GM12878 (cell line): ENCODE data around the gene LRRC10B. TPM values are rescaled to one million over a fixed set of nuclear protein-coding genes. Genes with fewer than 3 reads are reported as not detected.

Experiments used
- ATAC-seq: fragments of 200-7000 bp; cut with Tn5 transposase; 3 replicates; pipeline ENCODE4 v1.9.1; 2020; ENCODE audit warnings: mild to moderate bottlenecking, moderate library complexity
- BruUV-seq: library from RNA; stranded (reverse); fragments of 400-500 nt; replicated peaks from 2 replicates; lab custom pipeline; 2021; lab: Mats Ljungman, UMichigan
- CTCF ChIA-PET: fragments of 300-600 bp; sonication (Branson Sonifier 250); formaldehyde crosslinking; extraction: SDS; loops from one replicate; lab custom pipeline; 2021; ENCODE audit warnings: inconsistent platforms; lab: Yijun Ruan, JAX
- POLR2A ChIA-PET: fragments of 350-600 bp; formaldehyde crosslinking; extraction: SDS; loops from one replicate; lab custom pipeline; 2021; ENCODE audit warnings: inconsistent platforms; lab: Charles Lee
- RAD21 ChIA-PET: fragments of 300-600 bp; sonication (Branson Sonifier 250); formaldehyde crosslinking; loops from one replicate; lab custom pipeline; 2023; ENCODE audit warnings: antibody characterized with exemption; ENCODE audit not compliant: unreplicated experiment; lab: Charles Lee
- SMC1A ChIA-PET: fragments of 300-600 bp; sonication (Branson Sonifier 250); formaldehyde crosslinking; loops from one replicate; lab custom pipeline; 2023; ENCODE audit not compliant: unreplicated experiment, uncharacterized antibody; lab: Charles Lee
- DNase-seq: peaks from one replicate; pipeline ENCODE4 v3.0.0-alpha.2; 2011; ENCODE audit warnings: low read depth, low spot score
- FAIRE-seq: peaks from 3 replicates; lab custom pipeline; 2011; peaks lifted over from hg19 to GRCh38; lab: Jason Lieb, UNC
- H2AFZ ChIP-seq: 2 replicates; pipeline ENCODE4 v1.6.0; 2011; ENCODE audit warnings: low read depth, low read length, control low read depth; ENCODE audit not compliant: control insufficient read depth
- H3K27ac ChIP-seq: 2 replicates; pipeline ENCODE4 v1.5.1; 2011; ENCODE audit warnings: control low read depth; ENCODE audit not compliant: control insufficient read depth, insufficient read depth
- H3K27me3 ChIP-seq, 2 experiments: replicated peaks in 1 of 2; 2 replicates each; pipeline versions ENCODE4 v1.6.0 to v1.6.1; 2011; ENCODE audit warnings: low read length in 1 of 2; ENCODE audit not compliant: control insufficient read depth in 2 of 2, insufficient read depth in 2 of 2
- H3K36me3 ChIP-seq, 2 experiments: 2 replicates each; pipeline ENCODE4 v1.5.1; 2011; ENCODE audit warnings: low read length in 1 of 2; ENCODE audit not compliant: control insufficient read depth in 2 of 2, insufficient read depth in 2 of 2
- H3K4me1 ChIP-seq: 2 replicates; pipeline ENCODE4 v1.6.1; 2011; ENCODE audit warnings: mild to moderate bottlenecking, low read length, moderate library complexity, mixed read lengths; ENCODE audit not compliant: control insufficient read depth, insufficient read depth
- H3K4me2 ChIP-seq: 2 replicates; pipeline ENCODE4 v1.6.0; 2011; ENCODE audit warnings: control low read depth; ENCODE audit not compliant: control insufficient read depth, insufficient read depth
- H3K4me3 ChIP-seq: fragments of 200-600 bp; sonication (generic); 2 replicates; pipeline ENCODE4 v1.5.1; 2016
- H3K79me2 ChIP-seq: 2 replicates; pipeline ENCODE4 v1.6.0; 2011; ENCODE audit warnings: low read length; ENCODE audit not compliant: control insufficient read depth, insufficient read depth
- H3K9ac ChIP-seq: 2 replicates; pipeline ENCODE4 v1.8.0; 2011; ENCODE audit warnings: low read length, control low read depth, mixed read lengths; ENCODE audit not compliant: control insufficient read depth, insufficient read depth
- H3K9me3 ChIP-seq: replicated peaks from 3 replicates; pipeline ENCODE4 v1.5.1; 2011; ENCODE audit warnings: mild to moderate bottlenecking, low read length; ENCODE audit not compliant: control insufficient read depth, insufficient read depth
- H4K20me1 ChIP-seq: 2 replicates; pipeline ENCODE4 v1.6.0; 2011; ENCODE audit not compliant: control insufficient read depth, insufficient read depth
- CBFB ChIP-seq: IDR thresholded peaks from 2 replicates; pipeline ENCODE4 v1.6.1; 2016; ENCODE audit warnings: antibody characterized with exemption, low read depth
- CBX3 ChIP-seq: fragments of 200-600 bp; sonication (generic); IDR thresholded peaks from 2 replicates; pipeline ENCODE4 v1.6.1; 2016; ENCODE audit warnings: low read depth, borderline replicate concordance
- CREB1 ChIP-seq: IDR thresholded peaks from 2 replicates; pipeline ENCODE4 v1.6.1; 2012; ENCODE audit warnings: low read depth, mild to moderate bottlenecking, inconsistent platforms
- EZH2 ChIP-seq: IDR thresholded peaks from 2 replicates; pipeline ENCODE4 v1.6.1; 2012; ENCODE audit warnings: low read depth, mild to moderate bottlenecking, control low read depth, inconsistent platforms, low read length, borderline replicate concordance; ENCODE audit not compliant: control insufficient read depth
- HCFC1 ChIP-seq: fragments of 150-350 bp; IDR thresholded peaks from 2 replicates; pipeline ENCODE4 v1.6.1; 2014; ENCODE audit warnings: low read length
- HDAC6 ChIP-seq: fragments of 200-600 bp; sonication (generic); IDR thresholded peaks from one replicate; pipeline ENCODE4 v1.8.0; 2017; ENCODE audit warnings: antibody characterized with exemption; ENCODE audit not compliant: unreplicated experiment
- NRF1 ChIP-seq: conservative IDR thresholded peaks from 2 replicates; pipeline ENCODE4 v1.6.1; 2011; ENCODE audit warnings: mild to moderate bottlenecking, low read depth, low read length, improper control_type of control experiment
- POLR2AphosphoS5 ChIP-seq: IDR thresholded peaks from 2 replicates; pipeline ENCODE4 v1.6.1; 2011; ENCODE audit warnings: mild to moderate bottlenecking, low read length, inconsistent platforms
- RB1 ChIP-seq: fragments of 450-650 bp; formaldehyde crosslinking; IDR thresholded peaks from 2 replicates; pipeline ENCODE4 v1.6.1; 2017; ENCODE audit warnings: mild to moderate bottlenecking, borderline replicate concordance
- RELB ChIP-seq: fragments of 450-650 bp; IDR thresholded peaks from 2 replicates; pipeline ENCODE4 v1.6.1; 2017; ENCODE audit warnings: low read depth, mild to moderate bottlenecking, moderate library complexity
- RFX5 ChIP-seq: IDR thresholded peaks from 2 replicates; pipeline ENCODE4 v1.6.1; 2011; ENCODE audit warnings: low read depth, low read length, improper control_type of control experiment
- SREBF1 ChIP-seq: IDR thresholded peaks from 2 replicates; pipeline ENCODE4 v1.6.1; 2012; ENCODE audit warnings: mild to moderate bottlenecking, low read length
- SRF ChIP-seq, 2 experiments: IDR thresholded peaks; 2 replicates each; pipeline ENCODE4 v1.6.1; 2011; ENCODE audit warnings: low read depth in 2 of 2, low read length in 2 of 2, mild to moderate bottlenecking in 1 of 2, moderate library complexity in 1 of 2
- STAT3 ChIP-seq: IDR thresholded peaks from 2 replicates; pipeline ENCODE4 v1.6.1; 2011; ENCODE audit warnings: low read depth, low read length, improper control_type of control experiment
- ZBED1 ChIP-seq: IDR thresholded peaks from 2 replicates; pipeline ENCODE4 v1.6.1; 2016; ENCODE audit warnings: borderline replicate concordance
- ZNF274 ChIP-seq: IDR thresholded peaks from one replicate; pipeline ENCODE4 v1.8.0; 2011; ENCODE audit not compliant: insufficient read length, insufficient read depth
- ZSCAN29 ChIP-seq: fragments of 450-650 bp; IDR thresholded peaks from 2 replicates; pipeline ENCODE4 v1.6.1; 2017; ENCODE audit warnings: mild to moderate bottlenecking, moderate library complexity
- WGBS: methylation state at CpG from one replicate; pipeline ENCODE4 v1.1.6; 2016; ENCODE audit warnings: low lambda C conversion rate; ENCODE audit not compliant: insufficient replicate concordance, insufficient coverage; ENCODE audit errors: missing lambda C conversion rate; 5-methylcytosine and 5-hydroxymethylcytosine counted together
- in situ Hi-C: fragments of 300-500 bp; cut with MboI; formaldehyde crosslinking; loops from 9 replicates; pipeline ENCODE4 v1.14.3; 2018; ENCODE audit warnings: mixed read lengths
- intact Hi-C: fragments of 100-400 bp; cut with micrococcal nuclease; formaldehyde crosslinking; loops from one replicate; pipeline ENCODE4 v1.14.2; 2022; ENCODE audit not compliant: unreplicated experiment
- polyA plus RNA-seq, 11 experiments: library from polyadenylated mRNA; depleted of rRNA in 4 of 11; unstranded in 6 of 11; stranded (reverse) in 5 of 11; fragments of >200 nt; fragmentation: Nextera tagmentation in 4 of 11; fragmentation: Illumina TruSeq in 1 of 11; extraction: Ambion mirVana in 4 of 11; extraction: Trizol in 1 of 11; gene quantifications; 1 replicate in 1 of 11; 2 replicates in 10 of 11; pipeline versions ENCODE4 v1.2.1 to v1.2.3, GENCODE V29; 2011 to 2016; ENCODE audit warnings: inconsistent platforms in 2 of 11, missing spikeins in 2 of 11, low read depth in 1 of 11
- total RNA-seq, 4 experiments: library from RNA; depleted of rRNA in 3 of 4; stranded (reverse); fragments of >200 nt in 3 of 4; fragmentation: Illumina TruSeq in 1 of 4; extraction: Trizol in 1 of 4; gene quantifications; 2 replicates each; pipeline versions ENCODE4 v1.2.1 to v1.2.3, GENCODE V29; 2013 to 2021
- TF ChIP-seq, protein P1 (sequence below): IDR thresholded peaks from 2 replicates; pipeline ENCODE4 v1.6.1; 2011; ENCODE audit warnings: low read depth, low read length, improper control_type of control experiment, borderline replicate concordance

Gene LRRC10B
- total and polyA plus RNA-seq, 10 of the 15 experiments (the other 5 are each of a cell fraction or from before 2014, with no cell fraction given) = not detected

DNA sequence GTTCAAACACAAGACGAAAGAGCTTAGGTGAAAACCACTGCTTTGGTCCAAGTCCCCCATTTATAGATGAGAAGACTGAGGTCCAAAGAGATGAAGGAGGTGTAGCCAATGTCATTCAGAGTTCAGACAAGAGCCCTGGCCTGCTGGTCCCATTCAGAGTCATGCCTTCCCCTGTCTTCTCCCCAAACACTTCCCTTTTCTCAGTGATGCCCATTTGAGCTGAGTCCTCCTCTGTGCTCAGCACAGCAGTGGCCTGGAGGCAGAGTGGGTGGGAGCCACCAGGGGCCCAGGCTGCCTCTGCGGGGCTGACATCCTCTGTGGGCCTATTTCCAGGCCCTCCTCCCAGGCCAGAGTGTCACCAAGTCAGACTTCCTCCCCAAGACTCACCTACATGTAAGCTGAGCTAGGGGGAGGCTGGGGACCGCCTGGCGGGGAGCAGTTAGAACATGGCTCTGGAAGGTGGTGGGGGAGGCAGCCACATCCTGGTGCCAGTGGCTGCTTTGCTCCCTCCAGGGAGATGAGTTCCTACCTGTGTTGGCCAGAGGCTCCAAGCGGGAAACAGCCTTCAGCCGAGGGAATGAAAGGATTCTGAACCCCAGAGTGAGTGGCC lies 22.4 kb upstream of the LRRC10B start:
- Histone ChIP-seq H2AFZ (no peak overlapping the region), H3K36me3 (no peaks in the 10 kb centered on the region), H3K27ac (no peak overlapping the region), H3K9me3 (no peaks in the 10 kb centered on the region), H3K4me2 (no peak overlapping the region), H3K79me2 (no peaks in the 10 kb centered on the region), H3K4me3 (no peak overlapping the region), H3K27me3 (no peaks in the 10 kb centered on the region), H3K4me1 (no peaks in the 10 kb centered on the region), H3K9ac (no peak overlapping the region), H4K20me1 (no peaks in the 10 kb centered on the region)
- 48% methylated on average over 6 of the region's 6 CpGs for WGBS
- ChIA-PET CTCF (interaction anchor here (0.7 to 1.9 kb wide), 2 partner anchors 31 to 154 kb away, joined by 3 to 6 read pairs; no protein-coding TSS in a partner anchor), POLR2A (no interaction called here), RAD21 (no interaction called here), SMC1A (no interaction called here)
- intact Hi-C loops = no loop called here
- ATAC-seq (no peak), DNase-seq (no peak), FAIRE-seq (no peak)
- no TSS peak for BruUV-seq
- in situ Hi-C loops = no loop called here
- TF ChIP-seq HDAC6 = no peak

DNA sequence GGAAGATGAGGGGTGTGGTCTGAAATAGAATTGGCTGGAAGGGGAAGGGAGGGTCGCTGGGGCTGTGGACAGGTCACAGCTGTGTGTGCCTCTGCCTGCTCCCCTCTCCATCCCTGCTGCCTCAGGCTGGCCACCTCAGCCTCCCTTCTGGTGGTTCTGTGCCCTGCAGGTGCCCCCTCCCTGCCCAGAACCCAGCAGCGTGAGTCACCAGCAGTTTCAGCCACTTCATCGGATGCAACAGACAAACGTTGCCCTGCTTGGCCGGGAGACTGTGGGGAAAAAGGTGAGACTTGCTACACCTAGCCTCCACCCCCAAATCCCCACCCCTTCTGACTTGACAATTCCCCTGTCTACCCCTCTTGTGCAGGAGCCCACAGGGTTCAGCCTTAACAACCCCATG lies 21.8 kb upstream of the LRRC10B start:
- DNase-seq = no peak
- Histone ChIP-seq H3K9me3 (no peaks in the 10 kb centered on the region), H3K9ac (no peak overlapping the region), H2AFZ (no peak overlapping the region), H3K27me3 (no peaks in the 10 kb centered on the region), H3K4me3 (no peak overlapping the region), H3K4me2 (no peak overlapping the region), H3K27ac (no peak overlapping the region), H3K4me1 (no peaks in the 10 kb centered on the region), H4K20me1 (no peaks in the 10 kb centered on the region), H3K79me2 (no peaks in the 10 kb centered on the region), H3K36me3 (no peaks in the 10 kb centered on the region)
- 60% methylated on average over 5 of the region's 5 CpGs for WGBS
- CTCF ChIA-PET = interaction anchor here (0.7 to 1.9 kb wide), 4 partner anchors 8 to 153 kb away, joined by 3 to 6 read pairs (median 4); no protein-coding TSS in a partner anchor
- intact Hi-C loops (no loop called here), in situ Hi-C loops (no loop called here)
- FAIRE-seq = no peak
- POLR2A ChIA-PET = no interaction called here
- SMC1A ChIA-PET = no interaction called here
- BruUV-seq = no TSS peak
- RAD21 ChIA-PET = no interaction called here
- ATAC-seq = no peak
- TF ChIP-seq STAT3 (no peak), ZBED1 (no peak), HCFC1 (no peak), POLR2AphosphoS5 (no peak), CBFB (no peak), SREBF1 (no peak), RFX5 (no peak), ZNF274 (no peak), EZH2 (no peak), NRF1 (no peak), RB1 (no peak), CREB1 (no peak), CBX3 (no peak), RELB (no peak), ZSCAN29 (no peak), SRF (IDR thresholded peaks at IDR 0.05; ENCODE audit: low read depth in 2 of 2, low read length in 2 of 2) (no peak)
- TF ChIP-seq, protein P1, sequence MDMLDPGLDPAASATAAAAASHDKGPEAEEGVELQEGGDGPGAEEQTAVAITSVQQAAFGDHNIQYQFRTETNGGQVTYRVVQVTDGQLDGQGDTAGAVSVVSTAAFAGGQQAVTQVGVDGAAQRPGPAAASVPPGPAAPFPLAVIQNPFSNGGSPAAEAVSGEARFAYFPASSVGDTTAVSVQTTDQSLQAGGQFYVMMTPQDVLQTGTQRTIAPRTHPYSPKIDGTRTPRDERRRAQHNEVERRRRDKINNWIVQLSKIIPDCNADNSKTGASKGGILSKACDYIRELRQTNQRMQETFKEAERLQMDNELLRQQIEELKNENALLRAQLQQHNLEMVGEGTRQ = no peak
